PC-9 (cell line): ENCODE results near the gene TLE5. TPM values are rescaled to one million over a fixed set of nuclear protein-coding genes. Genes with fewer than 3 reads are reported as not detected.
"Not testable (repeated sequence)": the region's sequence is repeated elsewhere in the genome, so short reads cannot be mapped to it uniquely, and the experiment has no call there.

Source experiments
- BruUV-seq: library from RNA; stranded (reverse); fragments of 400-500 nt; replicated peaks from 2 replicates; lab custom pipeline; 2021; lab: Mats Ljungman, UMichigan
- CTCF ChIA-PET: fragments of 300-600 bp; sonication (Branson Sonifier 250); formaldehyde crosslinking; loops from one replicate; lab custom pipeline; 2022; ENCODE audit warnings: antibody characterized with exemption; lab: Charles Lee
- POLR2A ChIA-PET: fragments of 300-600 bp; sonication (Branson Sonifier 250); formaldehyde crosslinking; loops from one replicate; lab custom pipeline; 2022; ENCODE audit warnings: antibody characterized with exemption; ENCODE audit not compliant: unreplicated experiment; lab: Charles Lee
- DNase-seq, 2 experiments: peaks; one replicate each; pipeline versions ENCODE4 v3.0.0 to v3.0.0-alpha.2; 2015 to 2022; ENCODE audit warnings: mixed read lengths in 1 of 2
- H2AFZ ChIP-seq: fragments of 200-600 bp; sonication (generic); 2 replicates; pipeline ENCODE4 v1.8.1; 2017; ENCODE audit warnings: antibody characterized with exemption
- H3F3A ChIP-seq: fragments of 200-600 bp; sonication (generic); 2 replicates; pipeline ENCODE4 v1.8.1; 2017; ENCODE audit warnings: antibody characterized with exemption, mild to moderate bottlenecking, low read depth; ENCODE audit not compliant: insufficient read depth
- H3K27ac ChIP-seq: fragments of 200-600 bp; sonication (generic); 2 replicates; pipeline ENCODE4 v1.6.1; 2016; ENCODE audit warnings: mixed run types
- H3K27me3 ChIP-seq: fragments of 200-600 bp; sonication (generic); 2 replicates; pipeline ENCODE4 v1.6.1; 2016; ENCODE audit warnings: low read depth, mixed run types; ENCODE audit not compliant: insufficient read depth
- H3K36me3 ChIP-seq: fragments of 200-600 bp; sonication (generic); 2 replicates; pipeline ENCODE4 v1.6.1; 2016; ENCODE audit warnings: low read depth, mixed run types
- H3K4me1 ChIP-seq: fragments of 200-600 bp; sonication (generic); replicated peaks from 2 replicates; pipeline ENCODE4 v1.6.1; 2016; ENCODE audit warnings: mixed run types; ENCODE audit not compliant: insufficient read depth
- H3K4me2 ChIP-seq: fragments of 200-600 bp; sonication (generic); 2 replicates; pipeline ENCODE4 v1.6.1; 2017; ENCODE audit warnings: mixed run types
- H3K4me3 ChIP-seq: fragments of 200-600 bp; sonication (generic); 2 replicates; pipeline ENCODE4 v1.6.1; 2016; ENCODE audit warnings: mixed run types
- H3K79me2 ChIP-seq: fragments of 200-600 bp; sonication (generic); 2 replicates; pipeline ENCODE4 v1.6.1; 2017; ENCODE audit warnings: low read depth, mixed run types
- H3K9me2 ChIP-seq: fragments of 200-600 bp; sonication (generic); 2 replicates; pipeline ENCODE4 v1.8.1; 2017; ENCODE audit warnings: mild to moderate bottlenecking; ENCODE audit not compliant: insufficient read depth
- H3K9me3 ChIP-seq: fragments of 200-600 bp; sonication (generic); 2 replicates; pipeline ENCODE4 v1.8.1; 2016; ENCODE audit warnings: low read depth; ENCODE audit not compliant: insufficient read depth
- H4K20me1 ChIP-seq: fragments of 200-600 bp; sonication (generic); 2 replicates; pipeline ENCODE4 v1.8.1; 2017; ENCODE audit not compliant: insufficient read depth
- CTCF ChIP-seq: fragments of 200-600 bp; sonication (generic); conservative IDR thresholded peaks from 2 replicates; pipeline ENCODE4 v1.6.1; 2017; ENCODE audit warnings: mixed run types, antibody characterized with exemption, mild to moderate bottlenecking, moderate library complexity
- EZH2 ChIP-seq: fragments of 200-600 bp; sonication (generic); IDR thresholded peaks from 2 replicates; pipeline ENCODE4 v1.8.0; 2017; ENCODE audit warnings: antibody characterized with exemption, low read depth
- intact Hi-C: fragments of 100-400 bp; cut with micrococcal nuclease; formaldehyde crosslinking; loops from one replicate; pipeline ENCODE4 v1.10.0; 2022; ENCODE audit not compliant: unreplicated experiment
- total RNA-seq: library from RNA; stranded (reverse); gene quantifications from 2 replicates; pipeline ENCODE4 v1.2.3, GENCODE V29; 2021

TLE5 gene
- total RNA-seq, 1 experiment from 2014 or later = 217 TPM

GRCh38 chr19:3039125-3039524, 23.2 kb downstream of the TLE5 start:
- POLR2A ChIA-PET = no interaction called here
- intact Hi-C loops = loop anchor here (5.0 kb wide), 2 partner anchors 62 to 87 kb away; partner anchors contain the start of gene TLE6

GRCh38 chr19:3038214-3038613, 24.1 kb downstream of the TLE5 start:
- H3K27me3 ChIP-seq = no peaks in the 10 kb centered on the region
- intact Hi-C loops = loop anchor here (5.0 kb wide), 2 partner anchors 61 to 86 kb away; partner anchors contain the start of gene TLE6
- TF ChIP-seq CTCF = no peak
- TF ChIP-seq EZH2 = no peak
- no peak overlapping the region for H3K27ac ChIP-seq
- H3K4me3 ChIP-seq = no peak overlapping the region
- CTCF ChIA-PET = no interaction called here
- no peak for DNase-seq
- POLR2A ChIA-PET = no interaction called here
- H3K9me2 ChIP-seq = no peaks in the 10 kb centered on the region
- H3K36me3 ChIP-seq = no peaks in the 10 kb centered on the region
- H3K9me3 ChIP-seq = no peaks in the 10 kb centered on the region
- no peaks in the 10 kb centered on the region for H4K20me1 ChIP-seq
- H3K4me2 ChIP-seq = no peak overlapping the region
- H3F3A ChIP-seq = peaks cover 15% of the 10 kb centered on the region
- no TSS peak for BruUV-seq
- H3K4me1 ChIP-seq = peaks cover 8% of the 10 kb centered on the region; the same call in 1 of the 2 replicates
- no peaks in the 10 kb centered on the region for H3K79me2 ChIP-seq
- no peak overlapping the region for H2AFZ ChIP-seq

More at GRCh38 chr19:3039125-3039524, 23.2 kb downstream of the TLE5 start:
- Histone ChIP-seq H2AFZ (no peak overlapping the region), H3K4me3 (no peak overlapping the region), H3K4me2 (no peak overlapping the region), H3K9me3 (no peaks in the 10 kb centered on the region), H3K79me2 (no peaks in the 10 kb centered on the region), H3K36me3 (no peaks in the 10 kb centered on the region), H3K27ac (no peak overlapping the region), H3K4me1 (peaks cover 8% of the 10 kb centered on the region; the same call in 1 of the 2 replicates), H3K9me2 (no peaks in the 10 kb centered on the region), H3F3A (peaks cover 15% of the 10 kb centered on the region), H4K20me1 (no peaks in the 10 kb centered on the region), H3K27me3 (no peaks in the 10 kb centered on the region)
- TF ChIP-seq EZH2 (no peak), CTCF (no peak)
- BruUV-seq = no TSS peak
- no peak for DNase-seq
- CTCF ChIA-PET = no interaction called here

GRCh38 chr19:3036977-3037544, 25.2 kb downstream of the TLE5 start:
- H3K9me3 ChIP-seq, H2AFZ ChIP-seq, BruUV-seq, H4K20me1 ChIP-seq, DNase-seq, H3K4me1 ChIP-seq, H3K36me3 ChIP-seq, H3K27me3 ChIP-seq, H3K9me2 ChIP-seq, H3K79me2 ChIP-seq: not testable (repeated sequence)
- H3F3A ChIP-seq = peaks cover 15% of the 10 kb centered on the region
- intact Hi-C loops = loop anchor here (5.0 kb wide), 2 partner anchors 60 to 85 kb away; partner anchors contain the start of gene TLE6
- ChIA-PET CTCF (interaction anchor here (0.5 to 0.6 kb wide), 2 partner anchors 87 to 728 kb away, joined by 3 to 9 read pairs; no protein-coding TSS in a partner anchor), POLR2A (interaction anchor here (0.6 kb wide), 1 partner anchor 100 kb away, joined by 4 read pairs; no protein-coding TSS in a partner anchor)
- H3K27ac ChIP-seq = peak overlapping the region; percentile 43; the same call in 1 of the 2 replicates
- H3K4me3 ChIP-seq = peak overlapping the region; percentile 72; the same call in 1 of the 2 replicates
- peak overlapping the region; percentile 86; the same call in 1 of the 2 replicates for H3K4me2 ChIP-seq
